ENCODE results near the gene KRTAP4-2. TPM values are rescaled to one million over a fixed set of nuclear protein-coding genes. Genes with fewer than 3 reads are reported as not detected.
"Not testable (repeated sequence)": the region's sequence is repeated elsewhere in the genome, so short reads cannot be mapped to it uniquely, and the experiment has no call there.

KRTAP4-2 gene
- total and polyA plus RNA-seq, 2 donors (not counting 1 experiment from before 2014, with no cell fraction given) = not detected

DNA sequence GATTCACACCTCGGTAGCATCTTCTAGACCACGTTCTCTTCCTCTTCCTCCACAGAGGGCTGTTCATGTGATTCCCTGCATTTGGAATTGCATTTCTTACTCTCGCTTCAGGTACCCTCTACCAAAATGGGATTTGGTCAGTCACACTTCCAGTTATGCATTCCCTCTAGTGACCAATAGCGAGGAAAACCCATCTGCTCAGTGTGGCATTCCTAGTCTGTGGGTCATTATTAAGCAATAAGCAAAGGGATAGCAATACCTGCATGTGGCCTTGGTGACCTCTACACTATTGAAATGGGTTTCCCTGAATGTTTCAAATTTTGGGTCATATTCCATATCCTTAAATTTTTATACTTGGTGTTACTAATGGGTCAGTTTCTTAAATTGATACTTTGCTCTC is 28.0 kb downstream of the KRTAP4-2 start:
- H3K36me3 ChIP-seq (replicated peaks in 1 of 2; ENCODE audit: control extremely low read depth in 1 of 2, control insufficient read depth in 1 of 2, extremely low read depth in 1 of 2, insufficient read depth in 2 of 2, low read length in 1 of 2) = no peaks in the 10 kb centered on the region
- intact Hi-C loops (cut with micrococcal nuclease) = no loop called here
- no peaks in the 10 kb centered on the region for H3K9me3 ChIP-seq (ENCODE audit: control extremely low read depth in 1 of 3, control insufficient read depth in 2 of 3, insufficient read depth in 1 of 3, low read length in 2 of 3)
- no peaks in the 10 kb centered on the region for H4K20me1 ChIP-seq (ENCODE audit: control insufficient read depth, insufficient read depth, low read length, poor library complexity, severe bottlenecking)
- Mint-ChIP-seq H3K9me3 (ENCODE audit: insufficient read depth) (no peaks in the 10 kb centered on the region), H3K4me3 (no peak overlapping the region), H3K4me1 (no peaks in the 10 kb centered on the region), H3K27ac (no peak overlapping the region), H3K27me3 (peaks cover 8% of the 10 kb centered on the region)
- TF ChIP-seq CTCF (IDR thresholded peaks at IDR 0.05) (no peak), EZH2 (IDR thresholded peaks at IDR 0.05; ENCODE audit: borderline replicate concordance, insufficient read depth, low read depth, low read length, poor library complexity, severe bottlenecking) (no peak)
- ATAC-seq (ENCODE audit: low read depth) (no peak), DNase-seq (no peak)
- no peaks in the 10 kb centered on the region for H3K79me2 ChIP-seq (ENCODE audit: control insufficient read depth, insufficient read depth, low read length)
- H3K27me3 ChIP-seq (replicated peaks in 1 of 4; ENCODE audit: control extremely low read depth in 1 of 4, control insufficient read depth in 3 of 4, insufficient read depth in 4 of 4, low read length in 3 of 4) = no peaks in the 10 kb centered on the region
- H3K4me2 ChIP-seq (replicated peaks; ENCODE audit: low read depth, low read length, poor library complexity, severe bottlenecking) = no peak overlapping the region
- no peak overlapping the region for H3K4me3 ChIP-seq (ENCODE audit: control extremely low read depth in 1 of 5, extremely low read depth in 1 of 5, insufficient read depth in 1 of 5, low read depth in 2 of 5, low read length in 4 of 5)
- ChIA-PET POLR2A (no interaction called here), CTCF (interaction anchor here (1.0 kb wide), 1 partner anchor 23 kb away, joined by 3 read pairs; no protein-coding TSS in a partner anchor)
- no peaks in the 10 kb centered on the region for H3K4me1 ChIP-seq (ENCODE audit: control insufficient read depth in 2 of 2, insufficient read depth in 2 of 2, low read length in 2 of 2)
- H3K9ac ChIP-seq (ENCODE audit: low read length) = no peak overlapping the region
- no peak overlapping the region for H2AFZ ChIP-seq (ENCODE audit: insufficient read depth, low read depth, low read length, poor library complexity, severe bottlenecking)
- 83% methylated on average over 2 of the region's 4 CpGs for WGBS (ENCODE audit: insufficient coverage)
- H3K27ac ChIP-seq (ENCODE audit: low read length in 2 of 2) = no peak overlapping the region

GRCh38 chr17:41149652-41149985 is 28.4 kb downstream of the KRTAP4-2 start, which contains the start of gene KRTAP4-5:
Gene KRTAP4-5 (minus strand): TSS chr17:41149825. CDS start chr17:41149767, 58 bp downstream.
- ChIA-PET POLR2A (no interaction called here), CTCF (no interaction called here)
- DNase-seq = no peak
- Histone ChIP-seq H3K4me1 (ENCODE audit: control insufficient read depth in 2 of 2, insufficient read depth in 2 of 2, low read length in 2 of 2) (no peaks in the 10 kb centered on the region), H4K20me1 (ENCODE audit: control insufficient read depth, insufficient read depth, low read length, poor library complexity, severe bottlenecking) (no peaks in the 10 kb centered on the region), H3K4me3 (ENCODE audit: control extremely low read depth in 1 of 5, extremely low read depth in 1 of 5, insufficient read depth in 1 of 5, low read depth in 2 of 5, low read length in 4 of 5) (no peak within 1 kb of the TSS), H3K79me2 (ENCODE audit: control insufficient read depth, insufficient read depth, low read length) (no peaks in the 10 kb centered on the region), H3K36me3 (replicated peaks in 1 of 2; ENCODE audit: control extremely low read depth in 1 of 2, control insufficient read depth in 1 of 2, extremely low read depth in 1 of 2, insufficient read depth in 2 of 2, low read length in 1 of 2) (no peaks in the 10 kb centered on the region), H3K9ac (ENCODE audit: low read length) (no peak within 1 kb of the TSS), H2AFZ (ENCODE audit: insufficient read depth, low read depth, low read length, poor library complexity, severe bottlenecking) (no peak within 1 kb of the TSS), H3K9me3 (ENCODE audit: control extremely low read depth in 1 of 3, control insufficient read depth in 2 of 3, insufficient read depth in 1 of 3, low read length in 2 of 3) (no peaks in the 10 kb centered on the region), H3K4me2 (replicated peaks; ENCODE audit: low read depth, low read length, poor library complexity, severe bottlenecking) (no peak within 1 kb of the TSS), H3K27ac (ENCODE audit: low read length in 2 of 2) (no peak within 1 kb of the TSS), H3K27me3 (replicated peaks in 1 of 4; ENCODE audit: control extremely low read depth in 1 of 4, control insufficient read depth in 3 of 4, insufficient read depth in 4 of 4, low read length in 3 of 4) (no peaks in the 10 kb centered on the region)
- TF ChIP-seq CTCF (IDR thresholded peaks at IDR 0.05) (no peak), EZH2 (IDR thresholded peaks at IDR 0.05; ENCODE audit: borderline replicate concordance, insufficient read depth, low read depth, low read length, poor library complexity, severe bottlenecking) (no peak)
- H3K27ac Mint-ChIP-seq = no peak within 1 kb of the TSS
- H3K4me3 Mint-ChIP-seq = no peak within 1 kb of the TSS
- H3K9me3 Mint-ChIP-seq (ENCODE audit: insufficient read depth) = no peaks in the 10 kb centered on the region
- WGBS (ENCODE audit: insufficient coverage) = 92% methylated on average over 2 of the region's 2 CpGs
- no peaks in the 10 kb centered on the region for H3K4me1 Mint-ChIP-seq
- intact Hi-C loops (cut with micrococcal nuclease) = no loop called here
- peaks cover 8% of the 10 kb centered on the region for H3K27me3 Mint-ChIP-seq
- ATAC-seq (ENCODE audit: low read depth) = no peak

DNA sequence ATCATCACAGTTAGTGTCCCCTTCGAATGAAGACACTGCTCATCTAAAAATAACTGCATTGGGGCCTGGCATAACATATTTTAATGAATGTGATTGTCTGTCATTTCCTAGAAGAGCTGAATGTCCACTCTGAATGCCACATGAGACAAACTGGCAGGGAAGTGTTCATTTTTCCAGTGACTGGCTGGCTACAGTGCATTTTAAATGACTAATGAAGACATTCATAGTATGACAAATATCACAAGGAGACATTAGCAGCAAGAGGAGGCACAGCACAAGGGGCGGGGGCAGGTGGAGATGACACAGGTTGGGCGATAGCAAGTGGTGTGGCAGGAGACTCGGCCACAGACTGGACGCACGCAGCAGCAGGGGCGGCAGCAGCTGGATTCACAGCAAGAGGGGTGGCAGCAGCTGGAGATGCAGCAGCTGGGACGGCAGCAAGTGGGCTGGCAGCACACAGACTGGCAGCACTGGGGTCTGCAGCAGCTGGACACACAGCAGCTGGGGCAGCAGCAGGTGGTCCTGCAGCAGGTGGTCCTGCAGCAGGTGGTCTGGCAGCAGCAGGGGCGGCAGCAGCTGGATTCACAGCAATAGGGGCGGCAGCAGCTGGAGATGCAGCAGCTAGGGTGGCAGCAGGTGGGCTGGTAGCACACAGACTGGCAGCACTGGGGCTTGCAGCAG is 28.9 kb downstream of the KRTAP4-2 start:
- H3K27ac ChIP-seq (ENCODE audit: low read length in 2 of 2); H3K9me3 ChIP-seq (ENCODE audit: control extremely low read depth in 1 of 3, control insufficient read depth in 2 of 3, insufficient read depth in 1 of 3, low read length in 2 of 3); CTCF ChIA-PET; H3K79me2 ChIP-seq (ENCODE audit: control insufficient read depth, insufficient read depth, low read length); H3K27me3 Mint-ChIP-seq; H3K36me3 ChIP-seq (replicated peaks in 1 of 2; ENCODE audit: control extremely low read depth in 1 of 2, control insufficient read depth in 1 of 2, extremely low read depth in 1 of 2, insufficient read depth in 2 of 2, low read length in 1 of 2); H3K4me3 ChIP-seq (ENCODE audit: control extremely low read depth in 1 of 5, extremely low read depth in 1 of 5, insufficient read depth in 1 of 5, low read depth in 2 of 5, low read length in 4 of 5); H4K20me1 ChIP-seq (ENCODE audit: control insufficient read depth, insufficient read depth, low read length, poor library complexity, severe bottlenecking); H3K27ac Mint-ChIP-seq; DNase-seq; ATAC-seq (ENCODE audit: low read depth); H3K4me3 Mint-ChIP-seq; POLR2A ChIA-PET; H3K9me3 Mint-ChIP-seq (ENCODE audit: insufficient read depth); H3K4me2 ChIP-seq (replicated peaks; ENCODE audit: low read depth, low read length, poor library complexity, severe bottlenecking); H3K4me1 ChIP-seq (ENCODE audit: control insufficient read depth in 2 of 2, insufficient read depth in 2 of 2, low read length in 2 of 2); H3K9ac ChIP-seq (ENCODE audit: low read length); H3K4me1 Mint-ChIP-seq; H3K27me3 ChIP-seq (replicated peaks in 1 of 4; ENCODE audit: control extremely low read depth in 1 of 4, control insufficient read depth in 3 of 4, insufficient read depth in 4 of 4, low read length in 3 of 4); H2AFZ ChIP-seq (ENCODE audit: insufficient read depth, low read depth, low read length, poor library complexity, severe bottlenecking); intact Hi-C loops (cut with micrococcal nuclease): not testable (repeated sequence)
- WGBS (ENCODE audit: insufficient coverage) = 81% methylated on average over 9 of the region's 10 CpGs
